DLD1 (cell line): ENCODE data around the gene MAPKAPK2.

Experiments
- in situ Hi-C: cut with HindIII; loops from 2 replicates; pipeline ENCODE4 v1.10.0; 2017; ENCODE audit warnings: low sequenced_read_pairs

MAPKAPK2 gene

GRCh38 chr1:206717674-206717989, 32.9 kb downstream of the MAPKAPK2 start:
- in situ Hi-C loops: no loop called here

GRCh38 chr1:206719169-206719839, 34.6 kb downstream of the MAPKAPK2 start:
- in situ Hi-C loops: no loop called here

GRCh38 chr1:206721454-206721853, 36.7 kb downstream of the MAPKAPK2 start:
- in situ Hi-C loops: no loop called here

GRCh38 chr1:206722751-206723461, 38.2 kb downstream of the MAPKAPK2 start:
- in situ Hi-C loops: no loop called here

- in situ Hi-C loops: no loop called here
These were observed 38.7 kb downstream of the MAPKAPK2 start for GRCh38 chr1:206723462-206723804.

GRCh38 chr1:206723805-206724472, 39.2 kb downstream of the MAPKAPK2 start:
- in situ Hi-C loops: no loop called here

GRCh38 chr1:206725109-206725963, 40.6 kb downstream of the MAPKAPK2 start:
- in situ Hi-C loops: no loop called here

- in situ Hi-C loops: no loop called here
These were observed 43.4 kb downstream of the MAPKAPK2 start for GRCh38 chr1:206727981-206728696.

- in situ Hi-C loops: no loop called here
These were observed 43.9 kb downstream of the MAPKAPK2 start for GRCh38 chr1:206728697-206728987.

GRCh38 chr1:206729050-206729449, 44.3 kb downstream of the MAPKAPK2 start:
- in situ Hi-C loops: no loop called here

GRCh38 chr1:206729507-206729906, 44.8 kb downstream of the MAPKAPK2 start:
- in situ Hi-C loops: no loop called here

- in situ Hi-C loops: no loop called here
These were observed 47.8 kb downstream of the MAPKAPK2 start for GRCh38 chr1:206732508-206732907.

- in situ Hi-C loops: no loop called here
These were observed 48.3 kb downstream of the MAPKAPK2 start for GRCh38 chr1:206732992-206733391.

GRCh38 chr1:206734499-206735142, 49.9 kb downstream of the MAPKAPK2 start:
- in situ Hi-C loops: no loop called here

GRCh38 chr1:206735553-206736031, 50.9 kb downstream of the MAPKAPK2 start:
- in situ Hi-C loops: no loop called here

- in situ Hi-C loops: no loop called here
These were observed 52.4 kb downstream of the MAPKAPK2 start for GRCh38 chr1:206736878-206737728.

- in situ Hi-C loops: no loop called here
These were observed 53.1 kb downstream of the MAPKAPK2 start for GRCh38 chr1:206737729-206738201.

- in situ Hi-C loops: no loop called here
These were observed 54.0 kb downstream of the MAPKAPK2 start for GRCh38 chr1:206738370-206739366.
